H1 (cell line): Measurements from ENCODE around the gene RTN4. TPM values are rescaled to one million over a fixed set of nuclear protein-coding genes. Genes with fewer than 3 reads are reported as not detected.

Experiments
- ASH2L ChIP-seq: fragments of 200-600, 300-600 bp; sonication (generic); IDR thresholded peaks from one replicate; pipeline ENCODE4 v1.7.1; 2017; ENCODE audit warnings: low read length
- CREB1 ChIP-seq: IDR thresholded peaks from 2 replicates; pipeline ENCODE4 v1.6.1; 2012; ENCODE audit warnings: inconsistent platforms
- HDAC6 ChIP-seq: IDR thresholded peaks from one replicate; pipeline ENCODE4 v1.7.1; 2012; ENCODE audit warnings: low read depth, mild to moderate bottlenecking, inconsistent platforms, low read length, moderate library complexity
- KDM1A ChIP-seq: fragments of 200-600, 300-600 bp; sonication (generic); IDR thresholded peaks from 2 replicates; pipeline ENCODE4 v1.7.1; 2016; ENCODE audit warnings: mild to moderate bottlenecking, low read length, borderline replicate concordance
- KDM4A ChIP-seq: IDR thresholded peaks from one replicate; pipeline ENCODE4 v1.7.1; 2012; ENCODE audit warnings: low read depth, mild to moderate bottlenecking, moderate library complexity, low read length, inconsistent platforms; ENCODE audit not compliant: severe bottlenecking
- KDM5A ChIP-seq: fragments of 200-600 bp; IDR thresholded peaks from 2 replicates; pipeline ENCODE4 v1.7.1; 2012; ENCODE audit warnings: mild to moderate bottlenecking, low read length, inconsistent platforms, mixed read lengths
- MAX ChIP-seq: IDR thresholded peaks from 2 replicates; pipeline ENCODE4 v1.6.1; 2012; ENCODE audit warnings: inconsistent platforms
- NANOG ChIP-seq: IDR thresholded peaks from 2 replicates; pipeline ENCODE4 v1.6.1; 2011; ENCODE audit warnings: low read length, low read depth, mild to moderate bottlenecking, inconsistent platforms; ENCODE audit not compliant: insufficient read depth, poor library complexity, severe bottlenecking
- polyA plus RNA-seq, 7 experiments: library from polyadenylated mRNA; depleted of rRNA in 3 of 7; stranded (reverse) in 5 of 7; unstranded in 2 of 7; fragments of >200 nt in 5 of 7; fragments of 200-250 nt in 2 of 7; gene quantifications; 1 replicate in 5 of 7; 2 replicates in 1 of 7; 4 replicates in 1 of 7; pipeline versions ENCODE4 v1.2.1 to v1.2.3, GENCODE V29; 2011 to 2013; ENCODE audit warnings: missing spikeins in 2 of 7, mixed read lengths in 2 of 7
- total RNA-seq: library from RNA; stranded (reverse); fragmentation: NEBNext Ultra II Directional; extraction: Animal tissue kit (Norgen Biotek cat#: 25700); gene quantifications from 2 replicates; pipeline ENCODE4 v1.2.1, GENCODE V29; 2021

Gene RTN4
- total and polyA plus RNA-seq, 2 of the 8 experiments (the other 6 are each of a cell fraction or from before 2014, with no cell fraction given) = 179 to 242 TPM

- no peak for TF ChIP-seq KDM4A
- no peak for TF ChIP-seq HDAC6
- no peak for TF ChIP-seq NANOG
- TF ChIP-seq KDM5A = no peak
- TF ChIP-seq ASH2L = no peak
- TF ChIP-seq KDM1A = no peak
- no peak for TF ChIP-seq CREB1
- no peak for TF ChIP-seq MAX
These were observed 34.4 kb upstream of the RTN4 start (continued) for GRCh38 chr2:55084641-55085040.
